WTC11 (cell line): Measurements from ENCODE around the gene ADCY5. TPM values are rescaled to one million over a fixed set of nuclear protein-coding genes. Genes with fewer than 3 reads are reported as not detected.

Experiments
- ATAC-seq: fragments of 200-7000 bp; cut with Tn5 transposase; 2 replicates; pipeline ENCODE4 v1.10.0; 2021; ENCODE audit warnings: mild to moderate bottlenecking, moderate library complexity
- CTCF ChIA-PET: fragments of 300-600 bp; sonication (Branson Sonifier 250); formaldehyde crosslinking; loops from one replicate; lab custom pipeline; 2021; ENCODE audit warnings: antibody characterized with exemption; lab: Charles Lee
- POLR2A ChIA-PET: fragments of 350-600 bp; sonication (Branson Sonifier 250); formaldehyde crosslinking; loops from one replicate; lab custom pipeline; 2021; ENCODE audit warnings: antibody characterized with exemption; lab: Charles Lee
- DNase-seq: peaks from one replicate; pipeline ENCODE4 v3.0.0; 2021; ENCODE audit warnings: low spot score
- H3K27ac Mint-ChIP-seq: 2 replicates; pipeline ENCODE4 v1.8.0; 2021; ENCODE audit warnings: mixed read lengths
- H3K27me3 Mint-ChIP-seq: 2 replicates; pipeline ENCODE4 v1.8.0; 2021; ENCODE audit warnings: low read depth, mild to moderate bottlenecking, moderate library complexity, mixed read lengths
- H3K36me3 Mint-ChIP-seq: 2 replicates; pipeline ENCODE4 v1.8.0; 2021; ENCODE audit warnings: mixed read lengths
- H3K4me1 Mint-ChIP-seq: 2 replicates; pipeline ENCODE4 v1.8.0; 2022; ENCODE audit warnings: mixed read lengths
- H3K4me3 Mint-ChIP-seq: 2 replicates; pipeline ENCODE4 v1.8.0; 2021; ENCODE audit warnings: mild to moderate bottlenecking, moderate library complexity, mixed read lengths
- H3K9me3 Mint-ChIP-seq: 2 replicates; pipeline ENCODE4 v1.8.0; 2021; ENCODE audit warnings: mixed read lengths
- ATF1 ChIP-seq: sonication (generic); formaldehyde crosslinking; IDR thresholded peaks from 2 replicates; pipeline ENCODE4 v1.8.1; 2023; ENCODE audit warnings: mild to moderate bottlenecking, moderate library complexity, missing genetic modification reagents
- CREM ChIP-seq: sonication (generic); formaldehyde crosslinking; IDR thresholded peaks from 2 replicates; pipeline ENCODE4 v1.8.1; 2022; ENCODE audit warnings: mild to moderate bottlenecking, missing genetic modification reagents, moderate library complexity
- ETV6 ChIP-seq: sonication (generic); formaldehyde crosslinking; IDR thresholded peaks from 2 replicates; pipeline ENCODE4 v1.8.1; 2022; ENCODE audit warnings: mild to moderate bottlenecking, missing genetic modification reagents
- JAZF1 ChIP-seq: fragments of 250-450 bp; sonication (Bioruptor Pico); IDR thresholded peaks from 2 replicates; pipeline ENCODE4 v1.9.0; 2021; ENCODE audit warnings: moderate library complexity, mild to moderate bottlenecking, inconsistent platforms
- MXD4 ChIP-seq: fragments of 250-450 bp; sonication (Bioruptor Pico); IDR thresholded peaks from 2 replicates; pipeline ENCODE4 v1.8.0; 2021; ENCODE audit warnings: mild to moderate bottlenecking, moderate library complexity, borderline replicate concordance
- NR1H2 ChIP-seq: sonication (generic); formaldehyde crosslinking; IDR thresholded peaks from 2 replicates; pipeline ENCODE4 v1.9.0; 2021; ENCODE audit warnings: mild to moderate bottlenecking, moderate library complexity, missing genetic modification reagents
- TEAD4 ChIP-seq: sonication (generic); formaldehyde crosslinking; IDR thresholded peaks from 2 replicates; pipeline ENCODE4 v1.8.0; 2022; ENCODE audit warnings: mild to moderate bottlenecking, missing genetic modification reagents
- ZNF121 ChIP-seq: sonication (generic); formaldehyde crosslinking; IDR thresholded peaks from 2 replicates; pipeline ENCODE4 v1.8.0; 2023; ENCODE audit warnings: missing genetic modification reagents
- ZNF138 ChIP-seq: sonication (generic); formaldehyde crosslinking; conservative IDR thresholded peaks from 2 replicates; pipeline ENCODE4 v1.8.1; 2022; ENCODE audit warnings: mild to moderate bottlenecking, moderate library complexity, missing genetic modification reagents
- ZNF219 ChIP-seq: sonication (generic); formaldehyde crosslinking; IDR thresholded peaks from 2 replicates; pipeline ENCODE4 v1.8.0; 2023; ENCODE audit warnings: missing genetic modification reagents, mild to moderate bottlenecking, borderline replicate concordance
- ZNF416 ChIP-seq: fragments of 250-450 bp; sonication (Bioruptor Pico); IDR thresholded peaks from 2 replicates; pipeline ENCODE4 v1.9.0; 2021; ENCODE audit warnings: mild to moderate bottlenecking, inconsistent platforms
- ZNF423 ChIP-seq: fragments of 250-450 bp; sonication (Bioruptor Pico); IDR thresholded peaks from 2 replicates; pipeline ENCODE4 v2.1.2; 2022; ENCODE audit warnings: mild to moderate bottlenecking, moderate library complexity
- total RNA-seq: library from RNA; stranded (reverse); gene quantifications from 3 replicates; pipeline ENCODE4 v1.2.3, GENCODE V29; 2021
- TF ChIP-seq, protein P1 (sequence below): sonication (generic); formaldehyde crosslinking; IDR thresholded peaks from 2 replicates; pipeline ENCODE4 v1.8.1; 2022; ENCODE audit warnings: low read depth, missing genetic modification reagents, borderline replicate concordance
- TF ChIP-seq, protein P2 (sequence below): sonication (generic); formaldehyde crosslinking; IDR thresholded peaks from 2 replicates; pipeline ENCODE4 v1.8.0; 2022; ENCODE audit warnings: mild to moderate bottlenecking, missing genetic modification reagents
- TF ChIP-seq, protein P3 (sequence below): sonication (generic); formaldehyde crosslinking; IDR thresholded peaks from 2 replicates; pipeline ENCODE4 v1.8.1; 2023; ENCODE audit warnings: mild to moderate bottlenecking, missing genetic modification reagents
- TF ChIP-seq, protein P4 (sequence below): sonication (generic); formaldehyde crosslinking; IDR thresholded peaks from 2 replicates; pipeline ENCODE4 v1.8.0; 2023; ENCODE audit warnings: missing genetic modification reagents, mild to moderate bottlenecking, borderline replicate concordance
- TF ChIP-seq, protein P5 (sequence below): fragments of 250-450 bp; sonication (Bioruptor Pico); IDR thresholded peaks from 2 replicates; pipeline ENCODE4 v1.8.0; 2021; ENCODE audit warnings: mild to moderate bottlenecking
- TF ChIP-seq, protein P6 (sequence below): sonication (generic); formaldehyde crosslinking; IDR thresholded peaks from 2 replicates; pipeline ENCODE4 v1.8.1; 2023; ENCODE audit warnings: mild to moderate bottlenecking, missing genetic modification reagents
- TF ChIP-seq, protein P7 (sequence below): fragments of 200-600 bp; IDR thresholded peaks from 2 replicates; pipeline ENCODE4 v1.8.0; 2022; ENCODE audit warnings: antibody characterized with exemption
- TF ChIP-seq, protein P8 (sequence below): sonication (generic); formaldehyde crosslinking; IDR thresholded peaks from 2 replicates; pipeline ENCODE4 v1.8.0; 2023; ENCODE audit warnings: mild to moderate bottlenecking, missing genetic modification reagents

ADCY5 gene
- total RNA-seq, 1 experiment from 2014 or later = 23.5 TPM

DNA sequence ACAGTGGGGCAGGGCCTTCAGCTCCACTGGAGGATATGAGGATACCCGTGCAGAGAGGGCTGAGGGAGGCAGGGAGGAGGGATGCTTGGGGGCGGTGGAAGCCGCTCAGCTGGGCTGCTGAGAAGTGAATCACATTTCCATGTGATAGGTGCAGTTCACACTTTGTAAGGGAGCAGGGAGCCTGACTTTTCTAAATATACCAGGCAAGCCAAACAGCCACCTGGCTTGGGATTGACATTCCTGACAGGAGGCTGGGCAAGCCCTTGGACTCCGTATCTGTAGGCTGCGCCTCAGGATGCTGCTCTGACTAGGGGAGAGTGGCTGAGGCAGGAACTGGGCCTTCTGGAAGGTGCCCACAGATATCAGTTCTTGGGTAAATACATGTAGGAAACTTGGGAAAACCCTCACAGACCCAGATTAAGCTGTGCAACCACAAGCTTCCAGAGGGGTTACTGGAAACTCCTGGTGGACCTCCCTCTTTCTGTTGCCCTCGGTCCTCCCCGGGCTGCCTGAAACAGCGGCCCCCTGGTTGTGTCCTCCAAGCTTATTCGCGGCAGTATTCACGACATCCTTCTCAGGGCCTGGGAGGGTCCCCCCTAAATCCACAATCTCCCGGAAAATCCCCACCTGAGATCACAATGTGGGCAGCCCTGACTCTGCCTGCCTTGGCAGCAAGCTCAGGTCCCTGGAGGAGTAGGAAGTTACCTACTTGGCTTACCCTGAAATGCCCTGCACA lies 33.0 kb upstream of the ADCY5 start:
- DNase-seq (no peak), ATAC-seq (no peak)
- POLR2A ChIA-PET = no interaction called here
- H3K36me3 Mint-ChIP-seq = no peaks in the 10 kb centered on the region
- no peaks in the 10 kb centered on the region for H3K4me1 Mint-ChIP-seq
- H3K27ac Mint-ChIP-seq = no peak overlapping the region
- no peaks in the 10 kb centered on the region for H3K9me3 Mint-ChIP-seq
- H3K27me3 Mint-ChIP-seq = no peaks in the 10 kb centered on the region; the same call in 1 of the 2 replicates
- no peak overlapping the region for H3K4me3 Mint-ChIP-seq
- TF ChIP-seq NR1H2 (CRISPR knock-in tag) (no peak), CREM (no peak), ZNF219 (CRISPR knock-in tag) (no peak), ZNF138 (CRISPR knock-in tag) (no peak), JAZF1 (CRISPR knock-in tag) (no peak), TEAD4 (CRISPR knock-in tag) (no peak), ZNF423 (CRISPR knock-in tag) (no peak), ZNF416 (CRISPR knock-in tag) (no peak), MXD4 (no peak), ATF1 (no peak), ETV6 (CRISPR knock-in tag) (no peak), ZNF121 (no peak)
- TF ChIP-seq, protein P1, sequence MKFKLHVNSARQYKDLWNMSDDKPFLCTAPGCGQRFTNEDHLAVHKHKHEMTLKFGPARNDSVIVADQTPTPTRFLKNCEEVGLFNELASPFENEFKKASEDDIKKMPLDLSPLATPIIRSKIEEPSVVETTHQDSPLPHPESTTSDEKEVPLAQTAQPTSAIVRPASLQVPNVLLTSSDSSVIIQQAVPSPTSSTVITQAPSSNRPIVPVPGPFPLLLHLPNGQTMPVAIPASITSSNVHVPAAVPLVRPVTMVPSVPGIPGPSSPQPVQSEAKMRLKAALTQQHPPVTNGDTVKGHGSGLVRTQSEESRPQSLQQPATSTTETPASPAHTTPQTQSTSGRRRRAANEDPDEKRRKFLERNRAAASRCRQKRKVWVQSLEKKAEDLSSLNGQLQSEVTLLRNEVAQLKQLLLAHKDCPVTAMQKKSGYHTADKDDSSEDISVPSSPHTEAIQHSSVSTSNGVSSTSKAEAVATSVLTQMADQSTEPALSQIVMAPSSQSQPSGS (CRISPR knock-in tag) = no peak
- TF ChIP-seq, protein P2, sequence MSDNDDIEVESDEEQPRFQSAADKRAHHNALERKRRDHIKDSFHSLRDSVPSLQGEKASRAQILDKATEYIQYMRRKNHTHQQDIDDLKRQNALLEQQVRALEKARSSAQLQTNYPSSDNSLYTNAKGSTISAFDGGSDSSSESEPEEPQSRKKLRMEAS (CRISPR knock-in tag) = no peak
- TF ChIP-seq, protein P3, sequence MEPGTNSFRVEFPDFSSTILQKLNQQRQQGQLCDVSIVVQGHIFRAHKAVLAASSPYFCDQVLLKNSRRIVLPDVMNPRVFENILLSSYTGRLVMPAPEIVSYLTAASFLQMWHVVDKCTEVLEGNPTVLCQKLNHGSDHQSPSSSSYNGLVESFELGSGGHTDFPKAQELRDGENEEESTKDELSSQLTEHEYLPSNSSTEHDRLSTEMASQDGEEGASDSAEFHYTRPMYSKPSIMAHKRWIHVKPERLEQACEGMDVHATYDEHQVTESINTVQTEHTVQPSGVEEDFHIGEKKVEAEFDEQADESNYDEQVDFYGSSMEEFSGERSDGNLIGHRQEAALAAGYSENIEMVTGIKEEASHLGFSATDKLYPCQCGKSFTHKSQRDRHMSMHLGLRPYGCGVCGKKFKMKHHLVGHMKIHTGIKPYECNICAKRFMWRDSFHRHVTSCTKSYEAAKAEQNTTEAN (CRISPR knock-in tag) = no peak
- TF ChIP-seq, protein P4, sequence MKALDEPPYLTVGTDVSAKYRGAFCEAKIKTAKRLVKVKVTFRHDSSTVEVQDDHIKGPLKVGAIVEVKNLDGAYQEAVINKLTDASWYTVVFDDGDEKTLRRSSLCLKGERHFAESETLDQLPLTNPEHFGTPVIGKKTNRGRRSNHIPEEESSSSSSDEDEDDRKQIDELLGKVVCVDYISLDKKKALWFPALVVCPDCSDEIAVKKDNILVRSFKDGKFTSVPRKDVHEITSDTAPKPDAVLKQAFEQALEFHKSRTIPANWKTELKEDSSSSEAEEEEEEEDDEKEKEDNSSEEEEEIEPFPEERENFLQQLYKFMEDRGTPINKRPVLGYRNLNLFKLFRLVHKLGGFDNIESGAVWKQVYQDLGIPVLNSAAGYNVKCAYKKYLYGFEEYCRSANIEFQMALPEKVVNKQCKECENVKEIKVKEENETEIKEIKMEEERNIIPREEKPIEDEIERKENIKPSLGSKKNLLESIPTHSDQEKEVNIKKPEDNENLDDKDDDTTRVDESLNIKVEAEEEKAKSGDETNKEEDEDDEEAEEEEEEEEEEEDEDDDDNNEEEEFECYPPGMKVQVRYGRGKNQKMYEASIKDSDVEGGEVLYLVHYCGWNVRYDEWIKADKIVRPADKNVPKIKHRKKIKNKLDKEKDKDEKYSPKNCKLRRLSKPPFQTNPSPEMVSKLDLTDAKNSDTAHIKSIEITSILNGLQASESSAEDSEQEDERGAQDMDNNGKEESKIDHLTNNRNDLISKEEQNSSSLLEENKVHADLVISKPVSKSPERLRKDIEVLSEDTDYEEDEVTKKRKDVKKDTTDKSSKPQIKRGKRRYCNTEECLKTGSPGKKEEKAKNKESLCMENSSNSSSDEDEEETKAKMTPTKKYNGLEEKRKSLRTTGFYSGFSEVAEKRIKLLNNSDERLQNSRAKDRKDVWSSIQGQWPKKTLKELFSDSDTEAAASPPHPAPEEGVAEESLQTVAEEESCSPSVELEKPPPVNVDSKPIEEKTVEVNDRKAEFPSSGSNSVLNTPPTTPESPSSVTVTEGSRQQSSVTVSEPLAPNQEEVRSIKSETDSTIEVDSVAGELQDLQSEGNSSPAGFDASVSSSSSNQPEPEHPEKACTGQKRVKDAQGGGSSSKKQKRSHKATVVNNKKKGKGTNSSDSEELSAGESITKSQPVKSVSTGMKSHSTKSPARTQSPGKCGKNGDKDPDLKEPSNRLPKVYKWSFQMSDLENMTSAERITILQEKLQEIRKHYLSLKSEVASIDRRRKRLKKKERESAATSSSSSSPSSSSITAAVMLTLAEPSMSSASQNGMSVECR (CRISPR knock-in tag) = no peak
- TF ChIP-seq, protein P5, sequence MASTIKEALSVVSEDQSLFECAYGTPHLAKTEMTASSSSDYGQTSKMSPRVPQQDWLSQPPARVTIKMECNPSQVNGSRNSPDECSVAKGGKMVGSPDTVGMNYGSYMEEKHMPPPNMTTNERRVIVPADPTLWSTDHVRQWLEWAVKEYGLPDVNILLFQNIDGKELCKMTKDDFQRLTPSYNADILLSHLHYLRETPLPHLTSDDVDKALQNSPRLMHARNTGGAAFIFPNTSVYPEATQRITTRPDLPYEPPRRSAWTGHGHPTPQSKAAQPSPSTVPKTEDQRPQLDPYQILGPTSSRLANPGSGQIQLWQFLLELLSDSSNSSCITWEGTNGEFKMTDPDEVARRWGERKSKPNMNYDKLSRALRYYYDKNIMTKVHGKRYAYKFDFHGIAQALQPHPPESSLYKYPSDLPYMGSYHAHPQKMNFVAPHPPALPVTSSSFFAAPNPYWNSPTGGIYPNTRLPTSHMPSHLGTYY (CRISPR knock-in tag) = no peak
- TF ChIP-seq, protein P6, sequence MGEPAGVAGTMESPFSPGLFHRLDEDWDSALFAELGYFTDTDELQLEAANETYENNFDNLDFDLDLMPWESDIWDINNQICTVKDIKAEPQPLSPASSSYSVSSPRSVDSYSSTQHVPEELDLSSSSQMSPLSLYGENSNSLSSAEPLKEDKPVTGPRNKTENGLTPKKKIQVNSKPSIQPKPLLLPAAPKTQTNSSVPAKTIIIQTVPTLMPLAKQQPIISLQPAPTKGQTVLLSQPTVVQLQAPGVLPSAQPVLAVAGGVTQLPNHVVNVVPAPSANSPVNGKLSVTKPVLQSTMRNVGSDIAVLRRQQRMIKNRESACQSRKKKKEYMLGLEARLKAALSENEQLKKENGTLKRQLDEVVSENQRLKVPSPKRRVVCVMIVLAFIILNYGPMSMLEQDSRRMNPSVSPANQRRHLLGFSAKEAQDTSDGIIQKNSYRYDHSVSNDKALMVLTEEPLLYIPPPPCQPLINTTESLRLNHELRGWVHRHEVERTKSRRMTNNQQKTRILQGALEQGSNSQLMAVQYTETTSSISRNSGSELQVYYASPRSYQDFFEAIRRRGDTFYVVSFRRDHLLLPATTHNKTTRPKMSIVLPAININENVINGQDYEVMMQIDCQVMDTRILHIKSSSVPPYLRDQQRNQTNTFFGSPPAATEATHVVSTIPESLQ (CRISPR knock-in tag) = no peak
- TF ChIP-seq, protein P7, sequence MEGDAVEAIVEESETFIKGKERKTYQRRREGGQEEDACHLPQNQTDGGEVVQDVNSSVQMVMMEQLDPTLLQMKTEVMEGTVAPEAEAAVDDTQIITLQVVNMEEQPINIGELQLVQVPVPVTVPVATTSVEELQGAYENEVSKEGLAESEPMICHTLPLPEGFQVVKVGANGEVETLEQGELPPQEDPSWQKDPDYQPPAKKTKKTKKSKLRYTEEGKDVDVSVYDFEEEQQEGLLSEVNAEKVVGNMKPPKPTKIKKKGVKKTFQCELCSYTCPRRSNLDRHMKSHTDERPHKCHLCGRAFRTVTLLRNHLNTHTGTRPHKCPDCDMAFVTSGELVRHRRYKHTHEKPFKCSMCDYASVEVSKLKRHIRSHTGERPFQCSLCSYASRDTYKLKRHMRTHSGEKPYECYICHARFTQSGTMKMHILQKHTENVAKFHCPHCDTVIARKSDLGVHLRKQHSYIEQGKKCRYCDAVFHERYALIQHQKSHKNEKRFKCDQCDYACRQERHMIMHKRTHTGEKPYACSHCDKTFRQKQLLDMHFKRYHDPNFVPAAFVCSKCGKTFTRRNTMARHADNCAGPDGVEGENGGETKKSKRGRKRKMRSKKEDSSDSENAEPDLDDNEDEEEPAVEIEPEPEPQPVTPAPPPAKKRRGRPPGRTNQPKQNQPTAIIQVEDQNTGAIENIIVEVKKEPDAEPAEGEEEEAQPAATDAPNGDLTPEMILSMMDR = no peak
- TF ChIP-seq, protein P8, sequence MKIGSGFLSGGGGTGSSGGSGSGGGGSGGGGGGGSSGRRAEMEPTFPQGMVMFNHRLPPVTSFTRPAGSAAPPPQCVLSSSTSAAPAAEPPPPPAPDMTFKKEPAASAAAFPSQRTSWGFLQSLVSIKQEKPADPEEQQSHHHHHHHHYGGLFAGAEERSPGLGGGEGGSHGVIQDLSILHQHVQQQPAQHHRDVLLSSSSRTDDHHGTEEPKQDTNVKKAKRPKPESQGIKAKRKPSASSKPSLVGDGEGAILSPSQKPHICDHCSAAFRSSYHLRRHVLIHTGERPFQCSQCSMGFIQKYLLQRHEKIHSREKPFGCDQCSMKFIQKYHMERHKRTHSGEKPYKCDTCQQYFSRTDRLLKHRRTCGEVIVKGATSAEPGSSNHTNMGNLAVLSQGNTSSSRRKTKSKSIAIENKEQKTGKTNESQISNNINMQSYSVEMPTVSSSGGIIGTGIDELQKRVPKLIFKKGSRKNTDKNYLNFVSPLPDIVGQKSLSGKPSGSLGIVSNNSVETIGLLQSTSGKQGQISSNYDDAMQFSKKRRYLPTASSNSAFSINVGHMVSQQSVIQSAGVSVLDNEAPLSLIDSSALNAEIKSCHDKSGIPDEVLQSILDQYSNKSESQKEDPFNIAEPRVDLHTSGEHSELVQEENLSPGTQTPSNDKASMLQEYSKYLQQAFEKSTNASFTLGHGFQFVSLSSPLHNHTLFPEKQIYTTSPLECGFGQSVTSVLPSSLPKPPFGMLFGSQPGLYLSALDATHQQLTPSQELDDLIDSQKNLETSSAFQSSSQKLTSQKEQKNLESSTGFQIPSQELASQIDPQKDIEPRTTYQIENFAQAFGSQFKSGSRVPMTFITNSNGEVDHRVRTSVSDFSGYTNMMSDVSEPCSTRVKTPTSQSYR (CRISPR knock-in tag) = no peak
- CTCF ChIA-PET = interaction anchor here (1.1 kb wide), 1 partner anchor 37 kb away, joined by 4 read pairs; no protein-coding TSS in a partner anchor
